ENCODE data around the gene DYRK1B.
"Not testable (repeated sequence)": the region's sequence is repeated elsewhere in the genome, so short reads cannot be mapped to it uniquely, and the experiment has no call there.

DNA sequence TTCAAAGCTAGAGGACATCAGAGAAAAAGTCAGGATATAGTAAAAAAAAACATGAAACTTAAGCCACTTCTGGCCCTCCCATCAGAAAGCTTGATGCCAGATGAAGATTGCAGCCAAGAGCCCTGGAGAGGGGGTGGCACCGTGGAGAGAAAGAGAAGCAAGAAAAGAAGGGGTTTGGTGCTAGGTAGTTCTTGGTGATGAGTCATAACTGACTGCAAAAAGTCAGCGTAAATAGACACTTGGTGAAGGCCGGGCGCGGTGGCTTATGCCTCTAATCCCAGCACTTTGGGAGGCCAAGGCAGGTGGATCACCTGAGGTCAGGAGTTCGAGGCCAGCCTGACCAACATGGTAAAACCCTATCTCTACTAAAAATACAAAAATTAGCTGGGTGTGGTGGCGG lies 25.3 kb downstream of the DYRK1B start:
- TF ChIP-seq EP300 (IDR thresholded peaks at IDR 0.05); CTCF (IDR thresholded peaks at IDR 0.05); POLR2A (IDR thresholded peaks at IDR 0.05; ENCODE audit: low read depth); POLR2AphosphoS5 (IDR thresholded peaks at IDR 0.05): not testable (repeated sequence)
